ENCODE results near the gene BLMH.

GRCh38 chr17:30248786-30249185 is 43.0 kb downstream of the BLMH start:
- TF ChIP-seq CTCF (IDR thresholded peaks at IDR 0.05) (no peak), POLR2A (IDR thresholded peaks at IDR 0.05) (no peak)

All from thyroid gland (tissue), 4 donors.